Activated T-cell treated with anti-CD3 and anti-CD28 coated beads for 1 hour (primary cell): ENCODE data around the gene FNDC3B.

Experiments
- DNase-seq: peaks from one replicate; pipeline ENCODE4 v3.0.0-alpha.2; 2020; ENCODE audit warnings: low read depth

The FNDC3B gene

GRCh38 chr3:172291650-172292049 lies 252.3 kb downstream of the FNDC3B start:
- DNase-seq, result no peak

DNA sequence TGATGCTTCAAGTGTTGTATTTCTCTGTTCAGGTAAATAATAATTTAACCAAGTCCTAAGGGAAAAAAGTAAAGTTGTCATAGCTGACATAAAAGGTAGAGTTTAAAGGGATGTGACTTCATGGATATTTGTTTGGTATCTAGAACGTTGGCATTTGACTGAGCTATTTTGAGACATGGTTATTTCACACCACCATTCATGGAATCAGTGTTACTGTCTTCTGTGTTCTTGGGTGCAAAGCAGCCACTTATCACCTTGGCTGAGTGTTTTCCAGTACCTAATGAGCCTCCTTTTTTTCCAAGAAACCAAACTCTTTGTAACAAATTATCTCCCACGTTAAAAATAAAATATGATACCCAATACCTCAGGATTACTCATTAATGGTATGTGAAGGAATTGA lies 253.0 kb downstream of the FNDC3B start:
- no peak for DNase-seq

GRCh38 chr3:172293093-172293492 lies 253.7 kb downstream of the FNDC3B start:
- DNase-seq, result no peak

GRCh38 chr3:172294223-172294806 lies 254.9 kb downstream of the FNDC3B start:
- DNase-seq, result no peak

- no peak for DNase-seq
Measured at GRCh38 chr3:172296248-172296974, 257.0 kb downstream of the FNDC3B start.

DNA sequence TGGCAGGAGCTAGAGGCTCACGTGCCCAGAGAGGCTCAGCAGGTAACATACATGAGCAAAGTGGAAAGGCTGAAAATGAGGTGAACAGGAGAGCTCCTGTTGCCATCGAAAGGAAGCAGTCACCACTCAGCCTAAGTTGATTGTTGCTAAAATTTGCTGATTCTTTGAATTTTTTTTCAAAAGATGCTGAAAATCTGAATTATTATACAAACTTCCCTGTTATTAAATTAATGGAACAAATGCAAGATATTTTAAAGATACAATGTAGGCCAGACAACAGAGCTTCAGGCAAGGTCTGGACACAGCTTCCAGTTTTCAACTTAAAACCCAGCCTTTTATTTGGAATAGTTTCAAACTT lies 257.6 kb downstream of the FNDC3B start:
- DNase-seq, result no peak

DNA sequence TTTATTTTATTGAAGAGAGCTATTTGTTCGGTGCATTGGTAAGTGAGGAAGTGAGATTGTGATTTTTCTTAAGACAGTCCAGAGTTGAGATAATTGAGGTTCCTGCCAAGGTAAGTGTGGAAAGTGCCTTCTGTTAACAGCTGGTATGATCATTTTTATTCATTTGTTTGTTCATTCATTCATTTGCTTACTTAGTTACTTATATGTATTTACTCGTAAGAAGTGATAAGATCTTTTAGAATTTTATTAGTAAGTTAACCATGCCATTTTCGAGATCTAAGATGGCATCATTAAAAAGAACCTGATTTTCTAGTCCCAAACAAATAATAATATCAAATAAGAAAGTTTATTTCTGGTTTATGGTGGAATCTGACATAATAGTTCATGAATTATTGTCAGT lies 258.9 kb downstream of the FNDC3B start:
- DNase-seq, result no peak

DNA sequence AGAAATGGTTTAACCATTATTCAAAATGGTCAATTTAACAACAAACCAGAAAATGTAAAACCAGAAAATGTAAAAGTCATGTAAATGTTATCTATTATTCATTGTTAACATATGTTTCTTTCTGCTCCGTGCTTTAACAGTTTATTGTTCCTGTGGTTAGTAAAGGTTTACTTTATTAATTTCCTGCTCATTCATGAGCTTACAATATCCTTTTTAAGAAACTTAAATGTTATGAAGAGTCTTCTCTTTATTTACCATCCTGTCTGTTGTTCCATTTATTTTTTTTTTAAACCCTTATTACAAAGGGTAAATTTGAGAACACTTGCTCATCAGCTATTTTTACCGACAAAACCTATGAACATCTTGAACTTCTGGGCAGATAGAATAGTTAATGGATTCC lies 260.8 kb downstream of the FNDC3B start:
- no peak for DNase-seq

DNA sequence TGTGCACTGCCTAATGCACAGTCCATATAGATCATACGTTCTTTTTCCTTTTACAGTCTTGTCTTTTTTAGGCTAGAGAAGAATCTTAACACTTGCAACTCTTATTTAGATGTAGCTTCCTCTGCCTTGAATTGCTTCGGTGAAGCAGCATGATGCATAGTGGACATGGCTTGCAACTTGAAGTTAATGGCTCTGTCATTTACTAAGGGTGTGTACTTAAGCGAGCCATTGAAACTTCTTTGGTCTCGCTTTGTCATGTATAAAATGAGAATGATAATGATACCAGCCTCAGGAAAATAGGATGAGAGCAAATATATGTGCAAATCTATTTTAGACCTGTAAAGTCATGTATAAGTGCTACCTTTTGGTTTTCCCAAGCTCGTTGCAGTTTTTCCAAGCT lies 261.5 kb downstream of the FNDC3B start:
- no peak for DNase-seq

- no peak for DNase-seq
Measured at GRCh38 chr3:172302203-172302602, 262.8 kb downstream of the FNDC3B start.

- no peak for DNase-seq
Measured at GRCh38 chr3:172303181-172303580, 263.8 kb downstream of the FNDC3B start.

- DNase-seq, result no peak
Measured at GRCh38 chr3:172303941-172304558, 264.7 kb downstream of the FNDC3B start.

- no peak for DNase-seq
Measured at GRCh38 chr3:172305552-172305951, 266.2 kb downstream of the FNDC3B start.

DNA sequence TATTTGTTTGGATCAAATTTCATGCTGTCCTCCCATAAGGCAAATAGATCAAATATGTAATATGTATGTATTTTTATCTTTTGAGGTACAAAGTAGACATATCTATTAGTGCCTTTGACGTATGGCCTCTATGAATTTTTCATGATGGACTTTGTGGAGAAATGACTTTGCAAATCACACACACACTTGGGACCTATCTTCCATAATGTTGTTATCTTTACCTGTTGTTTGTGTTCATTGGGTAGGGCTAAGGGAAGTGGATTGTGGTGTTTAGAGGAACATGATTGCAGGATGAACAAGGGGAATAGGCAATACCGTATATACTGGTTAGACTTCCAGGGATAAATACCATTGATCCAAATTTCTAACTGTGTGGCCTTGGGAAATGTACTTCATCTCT lies 266.6 kb downstream of the FNDC3B start:
- DNase-seq, result no peak

DNA sequence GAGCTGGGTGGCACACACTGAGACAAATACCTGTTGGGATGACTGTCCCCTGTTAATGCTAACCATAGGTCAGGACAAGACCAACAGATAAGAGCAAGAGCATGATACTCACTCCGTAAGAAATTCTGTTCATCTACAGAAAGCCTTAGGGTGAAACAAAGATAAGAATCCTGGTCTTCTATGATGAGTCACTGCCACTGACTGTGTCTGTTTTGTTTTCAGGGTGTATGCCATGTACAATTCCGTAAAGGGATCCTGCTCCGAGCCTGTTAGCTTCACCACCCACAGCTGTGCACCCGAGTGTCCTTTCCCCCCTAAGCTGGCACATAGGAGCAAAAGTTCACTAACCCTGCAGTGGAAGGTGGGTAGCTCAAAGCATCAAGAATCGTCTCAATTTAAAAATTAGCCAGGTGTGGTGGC lies 267.8 kb downstream of the FNDC3B start:
- DNase-seq, result no peak

GRCh38 chr3:172309059-172309458 lies 269.7 kb downstream of the FNDC3B start:
- no peak for DNase-seq

GRCh38 chr3:172309741-172310427 lies 270.5 kb downstream of the FNDC3B start:
- DNase-seq, result no peak

GRCh38 chr3:172310428-172310760 lies 271.0 kb downstream of the FNDC3B start:
- DNase-seq, result no peak

DNA sequence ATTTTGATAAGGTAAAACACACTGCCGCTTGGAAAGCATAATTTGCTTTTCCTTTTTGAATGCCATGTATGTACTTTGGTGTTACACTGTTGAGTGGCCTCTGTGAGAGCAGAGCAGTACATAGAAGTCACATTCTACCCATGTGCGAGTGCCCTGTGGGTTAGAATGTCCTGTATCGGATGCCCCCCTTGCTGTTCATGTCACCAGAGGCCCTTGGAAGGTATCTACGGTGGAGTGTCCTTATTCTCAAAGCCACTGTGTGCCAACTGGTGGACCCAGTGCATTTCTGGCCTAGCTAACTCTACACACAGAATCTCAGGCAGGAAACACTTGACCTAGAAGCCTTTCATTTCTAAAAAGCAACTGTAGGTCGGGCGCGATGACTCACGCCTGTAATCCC lies 271.8 kb downstream of the FNDC3B start:
- no peak for DNase-seq

GRCh38 chr3:172312001-172312400 lies 272.6 kb downstream of the FNDC3B start:
- no peak for DNase-seq

GRCh38 chr3:172312711-172313110 lies 273.3 kb downstream of the FNDC3B start:
- no peak for DNase-seq

DNA sequence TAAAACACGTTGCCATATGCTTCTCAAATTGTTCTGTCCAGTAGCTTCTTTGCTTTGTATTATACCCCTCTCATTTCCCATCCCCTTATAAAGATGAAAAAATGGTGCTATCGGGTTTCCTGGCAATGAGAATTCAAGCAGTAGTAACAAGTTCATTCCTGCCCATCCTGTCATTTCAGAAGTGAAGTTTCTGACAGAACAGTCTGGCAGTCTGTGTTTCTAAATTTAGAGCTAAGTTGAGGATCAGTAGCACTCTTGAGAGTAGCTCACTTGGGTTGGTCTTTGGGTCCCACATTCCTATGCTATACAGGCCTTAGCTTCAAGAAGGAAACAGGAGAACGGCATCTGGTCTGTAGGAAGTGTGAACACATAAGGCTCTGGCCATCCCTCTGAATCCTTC lies 274.3 kb downstream of the FNDC3B start:
- DNase-seq, result no peak

- DNase-seq, result no peak
Measured at GRCh38 chr3:172314591-172315160, 275.3 kb downstream of the FNDC3B start.
